OCI-LY1 (cell line): ENCODE measurements around the gene TENT4A.

Experiments used
- EZH2 ChIP-seq: fragments of 200-600 bp; sonication (generic), shearing (Covaris generic); IDR thresholded peaks from 2 replicates; pipeline ENCODE4 v1.8.0; 2017; ENCODE audit warnings: borderline replicate concordance, mixed run types, mild to moderate bottlenecking, antibody characterized with exemption, low read length, moderate library complexity, mixed read lengths
- TF ChIP-seq, protein P1 (sequence below): fragments of 200-600 bp; sonication (generic), shearing (Covaris generic); IDR thresholded peaks from 2 replicates; pipeline ENCODE4 v1.5.1; 2017; ENCODE audit warnings: mild to moderate bottlenecking, antibody characterized with exemption, low read length, moderate library complexity, mixed read lengths

GRCh38 chr5:6754766-6755165 lies 41.5 kb downstream of the TENT4A start:
- TF ChIP-seq, protein P1, sequence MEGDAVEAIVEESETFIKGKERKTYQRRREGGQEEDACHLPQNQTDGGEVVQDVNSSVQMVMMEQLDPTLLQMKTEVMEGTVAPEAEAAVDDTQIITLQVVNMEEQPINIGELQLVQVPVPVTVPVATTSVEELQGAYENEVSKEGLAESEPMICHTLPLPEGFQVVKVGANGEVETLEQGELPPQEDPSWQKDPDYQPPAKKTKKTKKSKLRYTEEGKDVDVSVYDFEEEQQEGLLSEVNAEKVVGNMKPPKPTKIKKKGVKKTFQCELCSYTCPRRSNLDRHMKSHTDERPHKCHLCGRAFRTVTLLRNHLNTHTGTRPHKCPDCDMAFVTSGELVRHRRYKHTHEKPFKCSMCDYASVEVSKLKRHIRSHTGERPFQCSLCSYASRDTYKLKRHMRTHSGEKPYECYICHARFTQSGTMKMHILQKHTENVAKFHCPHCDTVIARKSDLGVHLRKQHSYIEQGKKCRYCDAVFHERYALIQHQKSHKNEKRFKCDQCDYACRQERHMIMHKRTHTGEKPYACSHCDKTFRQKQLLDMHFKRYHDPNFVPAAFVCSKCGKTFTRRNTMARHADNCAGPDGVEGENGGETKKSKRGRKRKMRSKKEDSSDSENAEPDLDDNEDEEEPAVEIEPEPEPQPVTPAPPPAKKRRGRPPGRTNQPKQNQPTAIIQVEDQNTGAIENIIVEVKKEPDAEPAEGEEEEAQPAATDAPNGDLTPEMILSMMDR = no peak
- TF ChIP-seq EZH2 = no peak
